ENCODE measurements around the gene TXK.

Gene TXK

GRCh38 chr4:48051078-48051477, 83.0 kb downstream of the TXK start:
- DNase-seq (ENCODE audit: low spot score): no peak

- DNase-seq (ENCODE audit: low spot score): no peak
These were observed 84.6 kb downstream of the TXK start for GRCh38 chr4:48049483-48049882.

GRCh38 chr4:48047896-48048295, 86.2 kb downstream of the TXK start:
- no peak for DNase-seq (ENCODE audit: low spot score)

- no peak for DNase-seq (ENCODE audit: low spot score)
These were observed 86.6 kb downstream of the TXK start for GRCh38 chr4:48047421-48047844.

DNA sequence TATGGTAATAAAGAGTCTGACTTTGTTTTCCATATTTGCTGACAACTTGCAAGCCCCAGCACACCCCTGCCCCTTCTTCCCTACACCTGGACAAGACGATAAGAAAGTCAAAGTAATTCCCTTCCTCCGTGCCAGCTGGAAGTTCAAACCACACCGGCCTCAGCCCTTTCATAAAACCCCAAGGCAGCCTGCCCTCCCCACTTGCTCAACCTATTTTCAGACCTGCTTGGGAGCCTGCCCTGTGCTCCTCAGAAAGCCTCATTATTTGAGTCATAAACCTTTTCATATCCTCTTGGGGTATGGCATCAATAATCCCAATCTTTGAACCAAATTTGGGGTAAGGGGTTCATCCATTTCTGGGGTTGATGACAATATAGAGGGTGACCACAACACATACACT, 88.0 kb downstream of the TXK start:
- DNase-seq (ENCODE audit: low spot score): no peak

GRCh38 chr4:48044298-48044697, 89.8 kb downstream of the TXK start:
- DNase-seq (ENCODE audit: low spot score): no peak

DNA sequence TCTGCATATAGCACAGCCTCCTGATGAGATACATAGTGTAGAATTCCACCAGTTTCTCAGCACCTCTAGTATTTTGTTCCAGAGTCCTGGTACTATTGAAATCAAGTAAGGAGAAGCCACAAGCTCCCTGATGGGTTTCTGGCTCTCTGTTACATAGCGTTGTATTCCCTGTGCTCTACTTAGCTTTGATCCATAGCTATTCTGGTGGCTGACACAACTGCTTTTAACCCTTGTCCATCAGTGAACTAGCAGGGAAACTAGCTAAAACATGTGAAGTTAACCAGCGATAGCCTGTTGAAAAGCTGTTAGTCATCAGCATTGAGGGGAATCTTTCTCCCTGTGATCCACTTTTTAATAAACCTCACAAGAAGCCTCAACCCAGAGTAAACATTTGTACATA, 90.5 kb downstream of the TXK start:
- DNase-seq (ENCODE audit: low spot score): no peak

DNA sequence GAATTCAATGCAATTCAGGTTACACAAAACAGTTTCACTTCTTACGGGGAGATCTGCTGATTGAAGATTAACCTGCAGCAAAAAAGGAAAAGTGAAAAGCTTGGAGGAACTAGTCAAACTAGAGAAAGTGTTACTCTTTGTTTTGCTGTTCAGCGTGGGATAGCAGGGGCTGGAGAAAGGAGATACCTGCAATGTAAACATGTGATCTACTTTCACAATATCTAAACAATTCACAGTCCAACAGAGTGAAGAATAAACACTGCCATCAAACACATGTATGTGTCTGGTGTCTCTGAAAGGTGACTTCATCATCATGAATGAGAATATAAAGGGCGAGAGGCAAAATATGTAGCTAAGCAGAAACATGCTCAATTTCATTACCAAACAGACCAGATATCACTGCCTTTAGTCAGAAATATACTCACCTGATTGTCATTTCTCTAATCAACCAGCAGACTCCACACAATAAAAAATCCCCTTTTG, 91.0 kb downstream of the TXK start:
- no peak for DNase-seq (ENCODE audit: low spot score)

GRCh38 chr4:48041535-48042137, 92.4 kb downstream of the TXK start:
- DNase-seq (ENCODE audit: low spot score): no peak

- no peak for DNase-seq (ENCODE audit: low spot score)
These were observed 94.5 kb downstream of the TXK start for GRCh38 chr4:48039561-48039960.

GRCh38 chr4:48038666-48039065, 95.4 kb downstream of the TXK start:
- no peak for DNase-seq (ENCODE audit: low spot score)

DNA sequence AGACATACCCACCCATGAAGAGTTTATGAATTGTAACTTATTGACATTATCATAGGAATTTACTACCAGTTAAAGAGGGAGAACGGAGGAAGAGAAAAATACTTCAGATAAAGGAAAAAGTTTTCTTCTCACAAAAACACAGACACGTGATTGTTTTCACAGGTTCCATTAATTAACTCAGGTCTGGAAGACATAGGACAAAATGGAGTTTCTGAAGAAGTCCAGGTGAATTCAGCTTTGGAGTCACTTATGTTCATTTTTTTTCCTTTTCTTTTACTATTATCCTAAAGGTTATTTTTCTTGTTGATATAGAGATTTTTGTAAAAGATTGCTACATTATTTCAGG, 97.0 kb downstream of the TXK start:
- no peak for DNase-seq (ENCODE audit: low spot score)

- DNase-seq (ENCODE audit: low spot score): no peak
These were observed 98.1 kb downstream of the TXK start for GRCh38 chr4:48035952-48036351.

- DNase-seq (ENCODE audit: low spot score): no peak
These were observed 100.1 kb downstream of the TXK start for GRCh38 chr4:48033825-48034413.

DNA sequence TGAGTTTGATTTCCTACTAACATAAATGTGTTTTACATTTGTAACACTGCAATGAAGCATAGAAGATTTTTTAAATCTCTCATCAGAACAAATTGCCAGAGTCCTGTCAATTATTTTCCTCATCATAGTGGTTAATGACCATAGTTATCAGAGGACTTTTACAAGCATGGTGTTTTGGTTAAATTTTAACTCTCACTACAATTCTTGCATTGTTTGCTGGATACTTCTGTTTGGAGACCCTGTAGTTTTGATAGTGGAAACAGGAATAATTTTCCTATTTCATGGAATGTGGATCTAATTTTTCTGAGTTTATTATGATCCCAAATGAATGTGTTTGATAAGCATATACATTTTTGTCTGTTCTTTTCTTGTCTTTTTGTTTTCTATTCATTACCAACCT, 100.6 kb downstream of the TXK start:
- DNase-seq (ENCODE audit: low spot score): no peak

DNA sequence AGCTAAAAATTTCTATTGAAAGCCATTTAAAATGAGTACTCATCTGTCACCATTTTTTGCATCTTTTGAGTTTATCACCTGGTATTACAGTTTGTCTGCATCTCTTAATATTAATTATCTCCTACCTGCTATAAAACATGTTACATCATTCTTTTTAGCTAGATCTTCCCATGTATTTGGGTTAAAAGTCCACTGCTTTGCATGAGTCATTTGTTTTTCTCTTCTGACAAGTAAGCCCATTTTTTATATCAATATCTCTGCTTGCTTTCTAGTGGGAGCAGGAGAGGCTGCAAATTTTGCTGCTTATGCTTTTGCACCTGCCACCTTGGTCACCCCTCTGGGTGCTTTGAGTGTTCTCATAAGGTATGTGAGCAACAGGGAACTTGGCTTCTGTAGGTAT, 101.3 kb downstream of the TXK start:
- no peak for DNase-seq (ENCODE audit: low spot score)

GRCh38 chr4:48031802-48032525, 102.1 kb downstream of the TXK start:
- DNase-seq (ENCODE audit: low spot score): no peak

- DNase-seq (ENCODE audit: low spot score): no peak
These were observed 103.6 kb downstream of the TXK start for GRCh38 chr4:48030470-48030869.

GRCh38 chr4:48028696-48029095, 105.4 kb downstream of the TXK start:
- DNase-seq (ENCODE audit: low spot score): no peak

- no peak for DNase-seq (ENCODE audit: low spot score)
These were observed 106.4 kb downstream of the TXK start for GRCh38 chr4:48027653-48028052.

DNA sequence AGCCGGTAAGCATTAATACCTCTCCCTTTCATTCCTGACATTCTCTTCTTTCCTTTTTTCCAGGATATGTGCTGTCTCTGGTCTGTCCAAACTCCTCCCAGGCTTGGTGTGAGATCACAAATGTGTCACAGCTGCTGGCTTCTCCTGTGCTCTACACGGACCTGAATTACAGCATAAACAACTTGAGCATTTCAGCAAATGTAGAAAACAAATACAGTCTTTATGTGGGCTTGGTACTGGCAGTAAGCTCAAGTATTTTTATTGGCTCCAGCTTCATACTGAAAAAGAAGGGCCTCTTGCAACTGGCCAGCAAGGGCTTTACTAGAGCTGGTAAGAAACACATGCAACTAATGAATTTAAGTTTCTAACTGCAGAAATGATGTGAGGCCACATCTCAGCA, 109.0 kb downstream of the TXK start:
- DNase-seq (ENCODE audit: low spot score): no peak

- DNase-seq (ENCODE audit: low spot score): no peak
These were observed 109.5 kb downstream of the TXK start for GRCh38 chr4:48024522-48024921.

- no peak for DNase-seq (ENCODE audit: low spot score)
These were observed 111.8 kb downstream of the TXK start for GRCh38 chr4:48022192-48022799.

All from SK-N-DZ (cell line).